ENCODE results near the gene ADTRP.

The ADTRP gene

DNA sequence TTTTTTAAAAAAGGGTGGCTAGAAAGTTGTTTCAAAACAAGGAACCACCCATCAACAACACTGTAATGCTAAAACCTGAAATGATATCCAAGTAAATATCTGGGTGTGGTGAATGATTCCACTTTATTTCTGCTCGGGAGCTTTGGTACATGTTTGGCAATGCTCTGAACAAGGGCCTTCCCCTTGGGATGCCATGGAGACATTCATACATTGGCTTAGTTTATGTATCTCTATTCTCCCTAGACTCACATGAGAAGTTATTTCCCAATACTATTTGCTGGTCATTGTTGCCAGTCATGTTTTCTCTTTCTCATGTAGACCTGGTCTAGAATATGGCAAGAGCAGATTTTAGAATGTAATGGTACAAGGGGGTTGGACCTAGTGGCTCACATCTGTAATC, 22.9 kb downstream of the ADTRP start:
- DNase-seq (ENCODE audit: low read depth): no peak

DNA sequence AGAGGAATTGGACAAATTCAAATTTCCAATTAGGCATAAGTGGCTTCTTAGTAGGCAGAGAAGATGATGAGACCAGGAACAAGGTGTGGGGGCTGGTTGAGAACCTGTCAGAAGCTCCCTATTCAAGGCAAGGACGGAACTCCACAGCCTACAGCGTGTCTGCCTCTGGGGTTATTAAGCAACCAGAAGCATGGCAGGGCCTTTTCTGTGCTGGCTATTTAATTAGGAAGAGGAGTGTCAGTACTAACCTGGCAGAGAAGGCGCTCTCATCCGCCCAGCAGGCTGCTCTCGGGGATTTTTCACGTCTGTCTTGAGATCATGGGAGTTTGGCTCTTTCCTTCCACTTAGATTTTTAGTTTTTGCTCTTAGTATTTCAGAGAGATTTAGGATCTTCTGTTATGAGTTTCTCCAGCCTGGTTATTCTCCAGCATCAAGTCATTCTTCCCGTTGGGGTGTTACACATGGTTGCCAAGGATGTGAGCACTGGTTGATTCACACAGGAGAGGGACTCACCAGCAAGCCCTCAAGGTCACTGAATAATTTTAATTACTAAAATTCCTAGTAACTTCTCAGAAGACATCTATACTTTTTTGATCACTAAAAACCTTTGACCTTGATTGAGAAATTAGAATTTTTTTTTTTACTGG, 23.9 kb downstream of the ADTRP start:
- DNase-seq (ENCODE audit: low read depth): no peak

DNA sequence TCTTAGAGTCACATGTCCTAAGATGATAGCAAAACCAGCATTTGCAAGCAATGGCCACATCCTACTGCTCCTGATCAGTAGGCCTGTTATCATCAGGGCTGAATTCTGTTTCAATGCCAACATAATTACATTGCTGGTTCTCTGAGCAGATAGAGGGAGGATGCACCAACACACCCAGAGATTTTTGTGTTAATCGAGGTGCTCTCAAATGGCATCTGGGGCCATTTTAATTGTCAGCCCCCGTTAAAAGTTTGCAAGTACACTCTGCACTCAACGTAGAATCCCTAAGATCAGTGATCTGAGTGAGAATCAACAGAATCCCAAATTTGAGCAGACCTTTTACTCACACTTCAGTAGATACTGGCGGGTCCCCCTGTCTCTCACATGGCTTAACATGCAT, 24.8 kb downstream of the ADTRP start:
- no peak for DNase-seq (ENCODE audit: low read depth)

DNA sequence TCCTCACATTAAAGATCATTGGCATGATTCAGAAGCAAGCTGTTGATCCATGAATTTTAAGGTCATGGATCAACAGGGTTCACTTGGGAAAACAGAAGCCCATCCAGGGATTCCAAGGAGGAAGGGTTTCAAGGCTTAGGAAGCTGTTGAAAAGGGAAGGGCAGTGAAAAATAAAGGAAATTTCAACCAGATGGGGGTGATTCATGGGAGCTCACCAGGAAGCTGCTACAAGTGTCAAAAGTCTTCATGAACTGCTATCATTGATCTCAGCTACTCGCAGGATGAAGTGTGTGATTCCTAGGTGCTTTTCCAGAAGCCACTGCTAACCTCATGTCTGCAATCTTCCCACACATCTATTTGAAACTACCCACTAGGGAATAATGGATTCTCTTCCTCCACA, 26.2 kb downstream of the ADTRP start:
- DNase-seq (ENCODE audit: low read depth): no peak

DNA sequence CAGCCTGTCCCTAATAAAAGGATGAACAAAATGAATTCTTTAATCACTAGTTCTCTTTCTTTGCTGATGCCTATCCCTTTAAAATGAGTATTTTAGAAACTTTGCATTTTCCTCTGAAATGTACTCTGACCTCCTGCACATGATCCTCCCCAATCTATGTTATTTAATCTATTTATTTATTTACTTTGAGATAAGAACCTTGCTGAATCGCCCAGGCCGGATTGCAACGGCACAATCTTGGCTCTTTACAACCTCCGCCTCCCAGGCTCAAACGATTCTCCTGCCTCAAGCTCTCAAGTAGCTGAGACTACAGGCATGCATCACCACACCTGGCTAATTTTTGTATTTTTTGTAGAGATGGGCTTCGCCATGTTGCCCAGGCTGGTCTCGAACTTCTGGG, 27.9 kb downstream of the ADTRP start:
- DNase-seq (ENCODE audit: low read depth): no peak

DNA sequence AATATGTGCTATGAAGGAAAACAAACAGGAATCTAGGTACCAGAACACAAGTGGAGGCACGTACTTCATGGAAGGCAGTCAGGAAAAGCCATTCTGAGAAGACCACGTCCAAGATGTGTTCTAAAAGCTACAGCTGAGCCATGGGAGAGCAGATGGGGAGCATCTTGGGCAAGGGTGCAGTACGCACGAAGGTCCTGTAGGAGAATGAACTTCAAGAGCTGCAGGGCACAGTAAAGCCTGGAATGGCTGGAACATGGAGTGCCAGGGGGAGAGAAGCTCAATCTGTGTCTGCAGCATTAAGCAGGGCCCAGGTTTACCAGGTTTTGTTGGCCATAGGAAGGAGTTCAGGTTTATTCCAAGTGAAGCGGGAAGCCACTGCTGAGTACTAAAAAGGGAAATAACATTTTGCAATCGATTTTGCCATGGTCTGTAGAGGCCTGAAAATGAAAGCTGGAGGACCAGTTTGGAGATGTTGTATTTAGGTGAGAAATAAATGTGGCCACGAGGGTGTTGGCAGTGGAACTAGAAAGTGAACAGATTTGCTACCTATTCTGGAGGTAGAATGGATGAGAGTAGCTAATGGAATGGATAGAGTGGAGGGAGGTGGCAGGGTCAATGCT, 29.9 kb downstream of the ADTRP start:
- no peak for DNase-seq (ENCODE audit: low read depth)

GRCh38 chr6:11747021-11747420, 31.6 kb downstream of the ADTRP start:
- DNase-seq (ENCODE audit: low read depth): no peak

GRCh38 chr6:11744753-11745152, 33.9 kb downstream of the ADTRP start:
- no peak for DNase-seq (ENCODE audit: low read depth)

- DNase-seq (ENCODE audit: low read depth): no peak
Measured at GRCh38 chr6:11744101-11744500, 34.5 kb downstream of the ADTRP start.

- DNase-seq (ENCODE audit: low read depth): no peak
Measured at GRCh38 chr6:11740875-11741274, 37.7 kb downstream of the ADTRP start.

- no peak for DNase-seq (ENCODE audit: low read depth)
Measured at GRCh38 chr6:11738661-11739375, 39.8 kb downstream of the ADTRP start.

GRCh38 chr6:11738234-11738633, 40.4 kb downstream of the ADTRP start:
- DNase-seq (ENCODE audit: low read depth): no peak

DNA sequence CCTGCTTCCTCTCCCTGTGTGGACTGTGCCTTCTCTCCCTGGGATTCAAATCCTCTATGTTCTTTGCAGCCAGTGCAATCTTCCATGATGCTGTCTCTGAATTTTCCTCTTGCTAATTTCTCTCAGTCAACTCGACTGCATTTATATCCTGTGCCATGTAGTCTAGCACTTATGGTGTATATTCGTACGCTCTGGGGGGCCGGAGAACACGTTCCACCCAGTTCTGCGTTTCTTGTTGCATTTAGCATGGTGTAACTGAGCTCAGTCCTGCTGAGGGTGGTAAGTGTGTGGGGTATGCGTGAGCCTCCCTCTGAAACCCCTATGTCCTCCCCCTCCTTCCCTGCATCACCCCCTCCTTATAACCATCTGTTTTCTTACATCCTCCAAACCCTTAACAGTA, 42.0 kb downstream of the ADTRP start:
- DNase-seq (ENCODE audit: low read depth): no peak

- DNase-seq (ENCODE audit: low read depth): no peak
Measured at GRCh38 chr6:11734861-11735613, 43.6 kb downstream of the ADTRP start.

DNA sequence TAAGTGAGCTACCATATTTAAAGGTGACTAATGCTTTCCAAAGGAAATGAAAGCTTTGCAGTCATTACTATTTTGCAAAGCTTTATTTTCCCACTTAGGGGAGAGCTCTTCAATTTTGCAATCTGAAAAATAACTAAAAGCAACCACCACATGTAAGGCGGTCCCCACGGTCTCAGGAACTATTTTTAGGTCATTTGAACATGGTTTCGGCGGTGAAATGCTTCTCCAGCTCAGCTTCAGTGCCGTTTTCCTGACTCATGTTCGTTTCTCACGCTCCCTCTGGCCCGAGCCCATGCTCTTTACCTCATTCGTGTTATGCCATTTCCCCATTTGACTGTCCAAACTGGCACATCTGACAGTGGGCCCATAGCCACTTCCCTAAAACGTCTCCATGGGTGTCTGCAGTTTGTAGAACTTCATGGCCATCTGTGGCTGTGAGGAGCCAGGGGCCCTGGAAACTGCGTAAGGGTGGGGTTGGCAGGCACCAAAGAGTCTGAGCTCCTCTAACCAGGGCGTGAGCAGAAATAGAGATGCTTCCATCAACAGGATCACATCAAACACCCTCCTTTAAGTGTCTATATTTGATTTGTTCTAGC, 46.5 kb downstream of the ADTRP start:
- DNase-seq (ENCODE audit: low read depth): no peak

GRCh38 chr6:11731423-11731822, 47.2 kb downstream of the ADTRP start:
- DNase-seq (ENCODE audit: low read depth): no peak

DNA sequence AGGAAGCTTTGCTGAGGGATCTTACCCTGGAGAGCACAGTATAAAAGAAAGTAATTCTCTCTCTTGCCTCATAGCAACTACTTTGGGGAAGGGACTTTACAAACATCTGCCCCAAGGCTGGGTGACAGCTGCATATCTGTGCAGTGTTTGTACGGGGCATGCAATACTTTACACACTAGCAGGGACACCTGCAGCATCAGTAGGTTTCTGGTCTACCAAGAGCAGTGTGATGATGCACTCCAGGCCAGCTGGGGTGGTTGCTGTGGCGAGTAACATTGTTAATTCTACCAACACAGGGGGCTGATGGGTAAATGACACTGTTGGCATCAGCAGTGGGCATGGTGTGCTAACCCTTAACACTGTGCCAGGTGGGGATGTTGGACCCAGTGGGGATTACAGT, 48.0 kb downstream of the ADTRP start:
- DNase-seq (ENCODE audit: low read depth): no peak

DNA sequence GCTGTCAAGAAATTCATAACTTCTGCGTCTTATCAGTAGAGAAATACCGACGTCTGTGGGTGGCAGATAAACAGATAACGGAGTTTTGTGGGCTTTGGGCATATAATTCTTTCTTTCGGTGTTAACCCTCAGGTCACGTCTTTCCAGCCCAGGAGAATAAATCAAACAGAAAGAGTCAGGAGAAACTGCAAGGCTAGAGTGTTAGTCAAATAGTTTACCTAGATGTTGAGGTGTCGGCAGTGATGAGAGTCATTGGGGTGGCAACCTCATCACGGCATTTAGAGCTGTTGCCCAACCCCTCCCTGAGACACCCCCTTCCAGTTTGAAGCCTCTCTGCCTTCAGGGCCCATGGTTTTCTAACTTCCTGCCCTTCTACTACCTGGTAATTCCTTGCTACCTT, 49.5 kb downstream of the ADTRP start:
- DNase-seq (ENCODE audit: low read depth): no peak

- no peak for DNase-seq (ENCODE audit: low read depth)
Measured at GRCh38 chr6:11727998-11728961, 50.3 kb downstream of the ADTRP start.

DNA sequence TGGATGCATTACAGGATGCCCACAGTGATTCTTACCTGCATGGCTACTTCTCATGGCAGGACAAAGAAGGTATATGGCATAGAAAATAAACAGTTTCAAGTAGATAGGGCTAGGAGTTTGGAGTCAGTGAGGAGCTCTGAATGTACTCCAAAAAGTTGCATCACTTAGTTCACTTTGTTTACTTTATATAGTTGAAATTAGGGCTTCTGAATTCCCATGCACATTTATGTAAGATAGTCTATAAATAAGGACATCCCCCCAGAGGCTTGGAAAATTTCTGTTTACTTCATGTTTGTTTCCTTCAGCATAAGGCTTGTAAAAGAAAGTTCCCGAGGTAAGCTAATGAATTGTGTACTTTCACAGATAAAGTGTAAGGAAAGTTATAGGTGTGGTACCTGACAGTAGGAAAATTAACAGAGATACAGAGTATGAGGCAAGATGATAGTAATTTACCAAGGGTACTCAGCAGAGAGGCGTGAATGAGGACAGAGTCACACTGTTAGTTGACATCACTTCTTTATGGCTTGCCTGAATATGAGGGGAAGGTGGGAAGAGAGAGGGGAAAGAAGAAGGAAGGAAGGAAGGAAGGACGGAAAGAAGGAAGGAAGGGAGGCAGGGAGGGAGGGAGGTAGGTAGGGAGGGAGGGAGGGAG, 51.1 kb downstream of the ADTRP start:
- DNase-seq (ENCODE audit: low read depth): no peak

GRCh38 chr6:11724286-11724685, 54.3 kb downstream of the ADTRP start:
- no peak for DNase-seq (ENCODE audit: low read depth)

All from stimulated activated CD8-positive, alpha-beta memory T cell treated with anti-CD3 and anti-CD28 coated beads, Interleukin-12 subunit alpha, Interleukin-12 subunit beta, amount 100 ng/mL, for 4 hours (primary cell).